Measurements from ENCODE around the gene INTS3.

INTS3 gene, protein sequence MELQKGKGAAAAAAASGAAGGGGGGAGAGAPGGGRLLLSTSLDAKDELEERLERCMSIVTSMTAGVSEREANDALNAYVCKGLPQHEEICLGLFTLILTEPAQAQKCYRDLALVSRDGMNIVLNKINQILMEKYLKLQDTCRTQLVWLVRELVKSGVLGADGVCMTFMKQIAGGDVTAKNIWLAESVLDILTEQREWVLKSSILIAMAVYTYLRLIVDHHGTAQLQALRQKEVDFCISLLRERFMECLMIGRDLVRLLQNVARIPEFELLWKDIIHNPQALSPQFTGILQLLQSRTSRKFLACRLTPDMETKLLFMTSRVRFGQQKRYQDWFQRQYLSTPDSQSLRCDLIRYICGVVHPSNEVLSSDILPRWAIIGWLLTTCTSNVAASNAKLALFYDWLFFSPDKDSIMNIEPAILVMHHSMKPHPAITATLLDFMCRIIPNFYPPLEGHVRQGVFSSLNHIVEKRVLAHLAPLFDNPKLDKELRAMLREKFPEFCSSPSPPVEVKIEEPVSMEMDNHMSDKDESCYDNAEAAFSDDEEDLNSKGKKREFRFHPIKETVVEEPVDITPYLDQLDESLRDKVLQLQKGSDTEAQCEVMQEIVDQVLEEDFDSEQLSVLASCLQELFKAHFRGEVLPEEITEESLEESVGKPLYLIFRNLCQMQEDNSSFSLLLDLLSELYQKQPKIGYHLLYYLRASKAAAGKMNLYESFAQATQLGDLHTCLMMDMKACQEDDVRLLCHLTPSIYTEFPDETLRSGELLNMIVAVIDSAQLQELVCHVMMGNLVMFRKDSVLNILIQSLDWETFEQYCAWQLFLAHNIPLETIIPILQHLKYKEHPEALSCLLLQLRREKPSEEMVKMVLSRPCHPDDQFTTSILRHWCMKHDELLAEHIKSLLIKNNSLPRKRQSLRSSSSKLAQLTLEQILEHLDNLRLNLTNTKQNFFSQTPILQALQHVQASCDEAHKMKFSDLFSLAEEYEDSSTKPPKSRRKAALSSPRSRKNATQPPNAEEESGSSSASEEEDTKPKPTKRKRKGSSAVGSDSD
- total RNA-seq, result 33.8 to 83.6 (median 58.1) reads per million in 18 experiments

DNA sequence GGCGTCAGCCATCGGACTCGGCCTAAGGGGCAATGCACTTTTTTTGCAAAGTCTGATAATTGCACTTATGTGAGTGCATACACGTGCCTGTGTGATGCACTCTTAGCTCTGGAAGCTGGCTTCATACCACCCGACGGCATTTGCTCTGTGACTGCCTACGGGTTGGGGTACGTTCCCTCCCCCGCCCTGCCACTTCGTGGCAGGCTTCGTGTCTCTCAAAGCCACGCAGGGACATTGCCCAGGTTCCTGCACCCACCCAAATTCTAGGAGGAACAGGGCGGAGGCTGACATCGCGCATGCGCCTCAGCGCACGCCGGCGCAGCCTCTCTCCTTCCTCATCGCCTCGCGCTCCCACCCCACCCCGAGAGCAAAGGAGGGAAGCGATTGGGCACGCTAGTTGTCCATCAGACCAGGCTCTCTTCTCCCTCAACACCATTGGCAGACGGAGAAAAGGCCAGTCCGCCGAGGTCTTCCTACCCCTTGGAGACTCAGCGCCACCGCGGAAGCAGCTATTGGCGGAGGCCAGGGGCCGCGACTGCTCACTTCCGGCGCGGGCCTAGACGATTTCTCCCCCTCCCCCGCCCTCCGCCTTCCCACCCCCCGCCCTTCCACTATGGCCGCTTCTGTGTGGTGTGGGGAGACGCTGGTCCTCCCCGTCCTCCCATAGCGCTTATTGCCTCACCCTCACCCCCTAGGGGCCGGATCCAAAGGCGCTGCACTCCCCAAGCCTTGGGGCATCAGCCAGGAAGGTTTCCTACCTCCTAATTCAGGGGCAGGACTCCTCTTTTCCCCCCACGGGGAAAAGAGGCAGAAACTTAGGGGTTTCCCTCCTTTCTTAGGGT, at the start of gene INTS3:
Gene INTS3, plus strand, starts transcription at position 588 of the 842 bp plus-strand sequence. CDS start 585 bp downstream, outside the sequence.
- DNase-seq, result peak; percentile 100

GRCh38 chr1:153678519-153679336, 49.1 kb upstream of the INTS3 start, which contains the start of gene NPR1:
TSS of gene NPR1 (plus strand) at chr1:153678688. CDS start at chr1:153679109, 421 bp downstream.
- DNase-seq, result peak in 1 of 2 donors; percentile 14

- peak in 1 of 2 donors; percentile 35 for DNase-seq
Measured at GRCh38 chr1:153679337-153680119, 48.3 kb upstream of the INTS3 start.

DNA sequence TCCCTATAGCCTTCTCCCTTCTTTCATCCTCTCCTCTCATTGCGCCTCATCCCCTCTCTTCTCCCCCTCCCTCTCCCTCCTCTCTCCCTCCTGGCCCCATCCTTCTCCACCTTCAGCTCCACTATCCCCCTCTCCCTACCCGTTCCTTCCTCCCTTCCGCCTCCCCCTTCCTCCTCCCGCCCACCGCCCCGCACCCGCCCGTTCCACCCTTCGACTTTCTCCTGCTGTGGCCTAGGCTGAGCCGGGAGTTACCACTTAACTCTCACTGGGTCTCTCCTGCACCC, 47.8 kb upstream of the INTS3 start:
- DNase-seq, result no peak

DNA sequence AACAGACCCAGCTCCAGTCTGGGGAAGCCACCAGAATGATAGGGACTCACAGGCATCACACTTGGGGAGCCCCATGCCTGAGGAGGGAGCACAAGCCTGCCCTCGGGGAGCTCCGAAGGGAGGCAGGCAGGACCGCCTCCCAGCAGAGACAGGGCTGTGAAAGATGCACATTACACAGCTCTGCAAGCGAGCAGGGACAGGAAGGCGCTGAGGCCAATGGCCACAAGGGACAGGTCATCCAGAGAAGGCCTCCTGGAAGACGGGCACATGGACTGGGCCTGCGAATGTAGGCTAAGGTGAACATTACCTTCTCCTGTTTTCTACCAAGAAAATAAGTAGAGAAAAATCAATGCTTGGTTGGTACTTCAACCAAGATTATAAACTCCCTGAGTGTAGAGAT, 45.1 kb upstream of the INTS3 start:
- DNase-seq, result no peak

DNA sequence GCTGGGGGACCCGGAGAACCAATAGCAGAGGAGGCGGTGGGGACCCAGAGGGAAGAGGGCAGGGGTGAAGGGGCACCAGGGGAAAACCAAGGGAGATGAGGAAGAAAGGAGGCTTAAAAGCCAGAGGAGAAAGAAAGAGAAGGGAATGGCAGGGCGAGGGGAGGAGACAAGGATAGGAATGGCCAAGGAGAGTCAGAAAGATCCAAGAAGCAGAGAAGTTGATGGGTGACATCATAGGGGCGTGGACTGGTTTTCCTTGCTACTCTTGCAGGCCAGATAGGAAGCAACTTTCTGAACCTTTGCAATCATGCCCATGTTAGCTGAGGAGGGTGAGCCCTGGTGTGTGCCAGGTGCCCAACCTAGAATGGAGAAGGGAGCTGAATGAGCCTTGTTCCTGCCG, 44.0 kb upstream of the INTS3 start:
- DNase-seq, result peak; percentile 35 to 42

- no peak for DNase-seq
Measured at GRCh38 chr1:153684892-153685291, 43.0 kb upstream of the INTS3 start.

DNA sequence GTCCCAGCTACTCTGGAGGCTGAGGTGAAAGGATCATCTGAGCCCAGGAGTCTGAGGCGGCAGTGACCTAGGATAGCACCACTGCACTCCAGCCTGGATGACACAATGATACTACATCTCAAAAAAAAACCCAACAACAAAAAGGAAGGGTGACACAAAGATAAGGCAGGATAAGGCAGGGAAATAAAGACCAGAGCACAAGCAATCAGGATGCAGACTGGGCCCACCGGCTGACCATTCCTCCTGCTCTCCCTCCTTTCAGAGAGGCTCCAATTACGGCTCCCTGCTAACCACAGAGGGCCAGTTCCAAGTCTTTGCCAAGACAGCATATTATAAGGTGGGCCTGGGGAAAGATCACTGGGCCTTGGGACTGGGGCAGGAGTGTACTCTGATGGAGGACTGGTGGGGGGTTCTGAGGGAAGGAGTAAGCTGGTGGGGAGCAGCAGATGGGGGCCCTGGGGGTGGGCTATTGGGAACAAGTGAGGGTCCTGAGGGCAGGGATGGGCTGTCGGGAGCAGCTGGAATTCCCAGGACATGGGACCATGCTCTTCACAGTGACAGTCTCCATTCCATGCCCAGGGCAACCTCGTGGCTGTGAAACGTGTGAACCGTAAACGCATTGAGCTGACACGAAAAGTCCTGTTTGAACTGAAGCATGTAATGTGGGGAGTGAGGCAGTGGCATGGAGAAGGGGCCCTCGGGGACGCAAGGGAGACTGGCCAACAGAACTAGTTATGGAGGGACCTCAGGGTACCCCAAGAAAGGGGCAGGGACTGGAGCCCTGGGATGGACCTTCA, 42.1 kb upstream of the INTS3 start:
- no peak for DNase-seq

DNA sequence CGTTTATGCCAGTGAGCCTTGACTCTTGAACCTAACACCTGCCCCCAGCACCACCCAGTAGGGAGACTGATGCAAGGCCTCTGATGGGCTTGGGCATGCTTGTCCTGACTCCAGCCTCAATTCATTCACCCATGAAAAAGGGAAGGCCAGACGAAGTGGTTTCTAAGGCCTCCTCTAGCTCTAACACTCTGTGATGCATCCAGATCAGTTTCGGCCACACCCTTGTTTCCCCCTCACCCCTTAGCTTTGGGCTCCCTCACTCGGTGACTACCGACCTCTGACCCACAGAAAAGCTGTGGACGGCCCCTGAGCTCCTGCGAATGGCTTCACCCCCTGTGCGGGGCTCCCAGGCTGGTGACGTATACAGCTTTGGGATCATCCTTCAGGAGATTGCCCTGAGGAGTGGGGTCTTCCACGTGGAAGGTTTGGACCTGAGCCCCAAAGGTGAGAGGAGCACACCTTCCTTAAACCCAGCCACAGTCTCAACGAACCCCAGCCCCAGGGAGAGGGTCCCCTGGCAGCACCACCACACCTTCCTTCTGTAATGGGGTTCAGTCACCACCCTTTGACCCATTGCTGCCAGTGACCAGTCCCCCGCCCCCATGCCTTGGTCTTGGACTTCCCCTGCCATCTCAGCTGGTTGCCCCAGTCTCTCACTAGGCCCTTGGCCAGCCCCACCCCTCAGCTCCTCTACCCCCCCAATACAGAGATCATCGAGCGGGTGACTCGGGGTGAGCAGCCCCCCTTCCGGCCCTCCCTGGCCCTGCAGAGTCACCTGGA, 40.3 kb upstream of the INTS3 start:
- DNase-seq, result peak; percentile 11 to 50

DNA sequence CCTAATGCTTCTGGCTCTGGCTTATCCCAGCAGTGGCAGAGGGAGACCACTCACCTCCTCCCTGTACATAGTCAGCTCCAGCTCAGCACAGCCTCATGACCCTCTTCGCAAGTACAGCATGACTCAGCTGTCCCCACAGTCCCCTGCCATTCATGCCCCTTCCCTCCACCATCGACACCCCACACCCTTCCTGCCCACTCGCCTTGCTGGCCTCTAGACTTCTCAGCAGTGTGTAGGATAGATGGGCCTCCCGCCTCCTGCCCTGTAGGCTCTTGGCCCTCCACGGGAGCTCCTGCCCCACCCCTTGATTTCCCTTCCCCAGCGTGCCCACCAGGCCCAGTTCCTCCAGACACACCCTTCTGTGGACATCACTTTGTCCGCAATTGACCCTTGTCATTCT, 39.6 kb upstream of the INTS3 start:
- peak; percentile 11 to 50 for DNase-seq

DNA sequence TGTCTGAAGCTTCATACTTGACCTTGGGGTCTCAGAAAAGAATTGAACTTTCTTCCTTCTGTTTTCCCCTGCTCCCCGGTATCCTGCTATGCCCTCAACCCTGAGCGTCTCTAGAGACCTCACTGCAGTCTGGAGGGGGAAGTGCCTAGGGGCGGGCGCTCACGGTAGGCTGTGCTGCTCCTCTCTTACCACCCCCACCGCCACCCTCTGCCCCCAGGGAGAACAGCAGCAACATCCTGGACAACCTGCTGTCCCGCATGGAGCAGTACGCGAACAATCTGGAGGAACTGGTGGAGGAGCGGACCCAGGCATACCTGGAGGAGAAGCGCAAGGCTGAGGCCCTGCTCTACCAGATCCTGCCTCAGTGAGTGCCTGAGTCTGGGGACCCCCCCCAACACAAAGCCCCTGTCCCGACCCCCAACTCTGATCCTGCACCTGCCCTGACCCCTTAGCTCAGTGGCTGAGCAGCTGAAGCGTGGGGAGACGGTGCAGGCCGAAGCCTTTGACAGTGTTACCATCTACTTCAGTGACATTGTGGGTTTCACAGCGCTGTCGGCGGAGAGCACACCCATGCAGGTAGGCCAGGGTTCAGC, 39.0 kb upstream of the INTS3 start:
- DNase-seq, result no peak

GRCh38 chr1:153693466-153693865, 34.4 kb upstream of the INTS3 start:
- DNase-seq, result no peak

DNA sequence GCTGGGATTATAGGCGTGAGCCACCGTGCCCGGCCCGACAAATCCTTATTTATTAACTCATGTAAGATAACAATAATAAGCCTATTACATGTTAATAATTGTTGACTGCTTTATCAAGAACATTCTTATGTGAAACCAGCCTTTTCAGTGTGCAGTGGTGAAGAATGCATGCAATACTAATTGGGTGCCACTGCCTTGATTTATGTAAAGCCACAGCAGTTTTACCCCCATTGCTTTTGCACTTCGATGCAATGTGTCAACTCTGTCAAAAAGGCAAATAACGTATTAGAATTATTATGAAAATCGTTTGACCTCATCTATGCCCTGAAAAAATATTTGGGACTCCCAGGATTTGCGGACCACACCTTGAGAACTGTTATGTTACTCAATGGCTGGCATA, 31.1 kb upstream of the INTS3 start:
- DNase-seq, result no peak

GRCh38 chr1:153697191-153698019, 30.4 kb upstream of the INTS3 start:
- no peak for DNase-seq

DNA sequence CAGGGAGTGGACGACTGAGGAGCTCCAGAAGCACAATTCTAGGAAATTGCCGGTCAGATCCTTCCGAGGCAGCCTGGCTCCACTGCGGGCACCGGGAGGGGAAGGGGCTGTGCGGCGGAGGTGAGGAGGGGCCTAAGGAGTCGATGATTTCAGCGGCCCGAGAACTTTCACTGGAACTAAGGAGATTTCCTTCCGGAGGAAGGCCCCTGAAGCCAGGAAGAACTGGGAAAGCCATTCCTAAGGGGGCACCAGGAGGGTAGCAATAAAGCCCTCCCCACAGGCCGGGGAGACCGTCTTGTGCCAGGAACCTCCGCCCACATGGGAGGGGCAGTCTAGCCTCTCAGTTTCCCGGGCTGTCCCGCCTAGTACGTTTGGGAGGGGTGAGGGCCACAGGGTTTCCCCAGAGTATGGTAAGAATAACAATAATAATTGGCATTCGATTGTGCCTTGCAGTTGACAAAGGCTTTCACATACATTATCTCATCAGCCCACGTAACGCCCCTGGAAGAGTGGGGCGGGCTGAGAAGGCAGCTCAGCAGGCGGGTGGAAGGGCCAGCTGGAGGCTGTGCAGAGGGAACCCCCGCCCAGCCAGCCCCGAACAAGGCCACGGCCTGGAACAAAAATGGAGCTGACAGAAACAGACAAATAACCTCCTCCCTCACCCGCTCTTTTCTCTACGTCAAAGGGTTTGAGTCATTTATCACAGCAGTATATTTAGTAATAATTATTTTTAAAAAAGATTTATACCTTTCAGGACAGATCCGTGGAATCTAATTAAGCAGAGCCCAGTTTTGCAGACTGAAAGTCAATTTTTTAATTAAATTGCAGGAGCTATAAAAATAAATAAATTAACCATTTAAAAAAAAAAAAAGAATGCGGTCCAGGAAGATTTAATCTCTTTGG, 29.6 kb upstream of the INTS3 start:
- no peak for DNase-seq

- DNase-seq, result peak in 1 of 2 donors; percentile 18
Measured at GRCh38 chr1:153698923-153699714, 28.7 kb upstream of the INTS3 start.

Data from inflammatory macrophage (primary cell).